K562 treated with DMSO at 1 percent for 12 hours (cell line): Measurements from ENCODE around the gene SVIL. TPM values are rescaled to one million over a fixed set of nuclear protein-coding genes. Genes with fewer than 3 reads are reported as not detected.

Experiments used
- total RNA-seq: library from RNA; unstranded; fragments of 300-600 nt; gene quantifications from 2 replicates; pipeline ENCODE4 v1.2.3, GENCODE V29; 2022; ENCODE audit not compliant: insufficient read depth

The SVIL gene
- total RNA-seq = 0.11 TPM in 2 replicates

GRCh38 chr10:29634764-29635625 lies at the start of gene SVIL:
TSS of gene SVIL (minus strand) at chr10:29634971. CDS start at chr10:29555058, 79,913 bp downstream.

